Panc1 (cell line): ENCODE data around the gene CCR2.

Experiments
- POLR2AphosphoS5 ChIP-seq: IDR thresholded peaks from 2 replicates; pipeline ENCODE4 v1.6.1; 2012; ENCODE audit warnings: mild to moderate bottlenecking, low read depth, low read length, moderate library complexity
- SIN3A ChIP-seq: IDR thresholded peaks from 2 replicates; pipeline ENCODE4 v1.6.1; 2012; ENCODE audit warnings: low read depth, mild to moderate bottlenecking, low read length, moderate library complexity, borderline replicate concordance; ENCODE audit not compliant: insufficient read depth
- TCF7L2 ChIP-seq: IDR thresholded peaks from 2 replicates; pipeline ENCODE4 v1.6.1; 2011; ENCODE audit warnings: mild to moderate bottlenecking, low read depth, low read length, inconsistent platforms
- TF ChIP-seq, protein P1 (sequence below): fragments of 450-650 bp; IDR thresholded peaks from 2 replicates; pipeline ENCODE4 v1.5.1; 2017; ENCODE audit warnings: mild to moderate bottlenecking

DNA sequence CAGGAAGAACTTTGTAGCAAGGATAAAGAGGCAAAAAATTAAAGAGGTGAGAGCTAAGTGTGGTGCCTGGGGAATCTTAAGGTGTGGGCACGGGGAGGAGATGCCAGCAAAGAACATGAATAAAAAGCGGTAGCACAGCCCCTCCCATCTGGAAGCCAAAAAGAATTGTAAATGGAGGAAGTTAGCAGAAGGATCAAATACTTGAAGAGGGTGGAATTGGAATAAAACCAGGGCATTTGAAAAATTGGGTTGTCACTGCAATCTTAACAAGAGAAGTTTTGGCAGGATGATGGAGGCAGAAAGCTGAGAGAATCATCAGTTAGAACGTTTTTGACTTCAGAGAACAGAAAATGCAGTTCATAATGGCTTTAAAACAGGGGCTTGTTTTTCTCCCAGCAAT, 2.4 kb downstream of the CCR2 start:
- TF ChIP-seq, protein P1, sequence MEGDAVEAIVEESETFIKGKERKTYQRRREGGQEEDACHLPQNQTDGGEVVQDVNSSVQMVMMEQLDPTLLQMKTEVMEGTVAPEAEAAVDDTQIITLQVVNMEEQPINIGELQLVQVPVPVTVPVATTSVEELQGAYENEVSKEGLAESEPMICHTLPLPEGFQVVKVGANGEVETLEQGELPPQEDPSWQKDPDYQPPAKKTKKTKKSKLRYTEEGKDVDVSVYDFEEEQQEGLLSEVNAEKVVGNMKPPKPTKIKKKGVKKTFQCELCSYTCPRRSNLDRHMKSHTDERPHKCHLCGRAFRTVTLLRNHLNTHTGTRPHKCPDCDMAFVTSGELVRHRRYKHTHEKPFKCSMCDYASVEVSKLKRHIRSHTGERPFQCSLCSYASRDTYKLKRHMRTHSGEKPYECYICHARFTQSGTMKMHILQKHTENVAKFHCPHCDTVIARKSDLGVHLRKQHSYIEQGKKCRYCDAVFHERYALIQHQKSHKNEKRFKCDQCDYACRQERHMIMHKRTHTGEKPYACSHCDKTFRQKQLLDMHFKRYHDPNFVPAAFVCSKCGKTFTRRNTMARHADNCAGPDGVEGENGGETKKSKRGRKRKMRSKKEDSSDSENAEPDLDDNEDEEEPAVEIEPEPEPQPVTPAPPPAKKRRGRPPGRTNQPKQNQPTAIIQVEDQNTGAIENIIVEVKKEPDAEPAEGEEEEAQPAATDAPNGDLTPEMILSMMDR, result no peak
- no peak for TF ChIP-seq SIN3A
- TF ChIP-seq POLR2AphosphoS5, result no peak
- no peak for TF ChIP-seq TCF7L2
